Measurements from ENCODE around the gene MLLT10. TPM values are rescaled to one million over a fixed set of nuclear protein-coding genes. Genes with fewer than 3 reads are reported as not detected.

The MLLT10 gene
- total and polyA plus RNA-seq, 2 experiments from 2014 or later: 16.8 to 34.9 TPM

DNA sequence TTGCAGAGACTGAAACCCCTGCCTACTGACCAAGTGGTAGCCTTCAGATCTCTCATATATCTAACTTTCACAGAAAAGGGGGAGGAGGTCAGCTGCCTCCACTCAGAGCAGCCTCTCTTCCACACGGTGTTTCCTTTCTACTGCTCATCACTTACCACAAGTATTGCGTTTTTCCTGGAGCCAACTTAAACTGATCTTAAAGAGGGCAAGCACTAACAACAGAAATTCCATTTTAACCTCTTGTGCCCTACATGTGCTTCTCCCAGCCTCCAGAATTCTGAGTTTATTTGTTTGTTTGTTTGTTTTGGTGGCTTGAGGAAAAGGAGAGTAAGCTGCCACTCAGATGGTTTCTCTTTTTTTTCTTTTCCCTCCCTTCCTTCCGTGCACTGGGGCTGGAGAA, 27.7 kb upstream of the MLLT10 start:
- Histone ChIP-seq H3K9me3 (ENCODE audit: low read depth) (no peaks in the 10 kb centered on the region), H3K79me2 (peaks cover 14% of the 10 kb centered on the region), H3K4me2 (peak overlapping the region; percentile 87), H2AFZ (no peak overlapping the region), H3K27me3 (peaks cover 16% of the 10 kb centered on the region), H4K20me1 (ENCODE audit: insufficient read depth, poor library complexity, severe bottlenecking) (no peaks in the 10 kb centered on the region), H3K4me3 (no peak overlapping the region), H3K36me3 (replicated peaks; ENCODE audit: insufficient read depth, low read depth) (no peaks in the 10 kb centered on the region), H3K9me2 (replicated peaks; ENCODE audit: insufficient read depth) (no peaks in the 10 kb centered on the region), H3K27ac (peak overlapping the region; percentile 72), H3K4me1 (ENCODE audit: insufficient read depth) (peaks cover 35% of the 10 kb centered on the region)
- WGBS (ENCODE audit: low lambda C conversion rate, missing lambda C conversion rate): 69% methylated on average over 3 of the region's 3 CpGs
- DNase-seq (ENCODE audit: low spot score): no peak
- TF ChIP-seq EZH2phosphoT487 (IDR thresholded peaks at IDR 0.05; ENCODE audit: low read depth, severe bottlenecking, unreplicated experiment) (no peak), EZH2 (IDR thresholded peaks at IDR 0.05; ENCODE audit: borderline replicate concordance) (no peak)
- TF ChIP-seq, protein P1, sequence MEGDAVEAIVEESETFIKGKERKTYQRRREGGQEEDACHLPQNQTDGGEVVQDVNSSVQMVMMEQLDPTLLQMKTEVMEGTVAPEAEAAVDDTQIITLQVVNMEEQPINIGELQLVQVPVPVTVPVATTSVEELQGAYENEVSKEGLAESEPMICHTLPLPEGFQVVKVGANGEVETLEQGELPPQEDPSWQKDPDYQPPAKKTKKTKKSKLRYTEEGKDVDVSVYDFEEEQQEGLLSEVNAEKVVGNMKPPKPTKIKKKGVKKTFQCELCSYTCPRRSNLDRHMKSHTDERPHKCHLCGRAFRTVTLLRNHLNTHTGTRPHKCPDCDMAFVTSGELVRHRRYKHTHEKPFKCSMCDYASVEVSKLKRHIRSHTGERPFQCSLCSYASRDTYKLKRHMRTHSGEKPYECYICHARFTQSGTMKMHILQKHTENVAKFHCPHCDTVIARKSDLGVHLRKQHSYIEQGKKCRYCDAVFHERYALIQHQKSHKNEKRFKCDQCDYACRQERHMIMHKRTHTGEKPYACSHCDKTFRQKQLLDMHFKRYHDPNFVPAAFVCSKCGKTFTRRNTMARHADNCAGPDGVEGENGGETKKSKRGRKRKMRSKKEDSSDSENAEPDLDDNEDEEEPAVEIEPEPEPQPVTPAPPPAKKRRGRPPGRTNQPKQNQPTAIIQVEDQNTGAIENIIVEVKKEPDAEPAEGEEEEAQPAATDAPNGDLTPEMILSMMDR (IDR thresholded peaks at IDR 0.05; ENCODE audit: poor library complexity): no peak

DNA sequence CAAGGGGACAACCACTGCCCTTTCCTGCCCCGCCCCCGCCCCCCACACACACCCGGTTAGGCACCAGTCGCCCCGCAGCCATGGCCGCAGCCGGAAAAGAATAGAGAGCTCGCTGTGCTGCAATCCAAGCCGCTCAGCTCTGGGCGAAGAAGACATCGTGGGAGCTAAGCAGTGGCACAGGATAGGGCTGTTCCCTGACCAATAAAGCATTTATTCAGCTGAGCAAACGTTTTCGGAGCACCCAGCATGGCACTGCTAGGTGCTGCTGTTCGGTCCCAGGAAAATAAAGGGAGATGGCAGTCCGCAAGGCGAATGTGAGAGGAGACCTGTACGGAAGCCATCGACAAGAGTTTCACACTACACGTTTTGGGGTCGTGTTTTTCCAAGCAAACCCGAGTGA, 26.9 kb upstream of the MLLT10 start:
- Histone ChIP-seq H2AFZ (no peak overlapping the region), H3K79me2 (peaks cover 22% of the 10 kb centered on the region), H3K9me3 (ENCODE audit: low read depth) (no peaks in the 10 kb centered on the region), H3K27me3 (peaks cover 22% of the 10 kb centered on the region), H4K20me1 (ENCODE audit: insufficient read depth, poor library complexity, severe bottlenecking) (no peaks in the 10 kb centered on the region), H3K4me1 (ENCODE audit: insufficient read depth) (peaks cover 43% of the 10 kb centered on the region), H3K27ac (peak overlapping the region; percentile 72), H3K4me2 (peak overlapping the region; percentile 87), H3K4me3 (no peak overlapping the region), H3K9me2 (replicated peaks; ENCODE audit: insufficient read depth) (no peaks in the 10 kb centered on the region), H3K36me3 (replicated peaks; ENCODE audit: insufficient read depth, low read depth) (no peaks in the 10 kb centered on the region)
- TF ChIP-seq EZH2phosphoT487 (IDR thresholded peaks at IDR 0.05; ENCODE audit: low read depth, severe bottlenecking, unreplicated experiment) (no peak), EZH2 (IDR thresholded peaks at IDR 0.05; ENCODE audit: borderline replicate concordance) (no peak)
- TF ChIP-seq, protein P1 (IDR thresholded peaks at IDR 0.05; ENCODE audit: poor library complexity): no peak
- no peak for DNase-seq (ENCODE audit: low spot score)
- 47% methylated on average over 21 of the region's 21 CpGs for WGBS (ENCODE audit: low lambda C conversion rate, missing lambda C conversion rate)

DNA sequence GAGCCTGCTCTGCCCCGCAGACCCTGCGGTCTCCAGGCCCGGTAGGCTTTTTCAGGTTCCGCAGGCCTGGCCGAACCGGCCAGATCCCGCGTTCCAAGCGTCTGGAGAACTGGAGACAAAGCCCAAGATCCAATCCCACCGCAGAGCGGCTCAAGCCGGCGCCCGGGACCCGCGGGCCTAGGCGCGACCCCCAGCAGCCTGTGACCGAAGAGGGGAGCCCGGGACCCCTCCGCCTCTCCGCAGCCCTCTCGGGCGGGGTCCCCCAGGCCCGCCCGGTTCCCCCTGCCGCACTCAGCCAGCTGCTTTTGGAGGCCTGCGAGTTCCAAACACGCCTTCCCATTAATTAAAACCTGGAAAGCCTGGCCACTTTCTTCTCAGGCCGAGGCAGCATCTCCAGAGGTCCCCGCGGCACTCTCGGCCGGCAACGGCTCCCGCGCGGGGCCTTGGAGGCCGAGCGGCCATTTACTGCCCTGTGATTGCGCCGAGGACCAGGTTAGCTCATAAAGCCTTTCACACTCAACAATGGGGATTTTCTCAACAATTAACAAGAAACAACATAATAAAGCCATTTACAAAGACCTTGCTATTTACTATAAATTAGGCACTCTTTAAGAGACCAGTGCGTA, 25.2 kb upstream of the MLLT10 start:
- no peak for DNase-seq (ENCODE audit: low spot score)
- Histone ChIP-seq H3K4me2 (peak overlapping the region; percentile 87), H3K27ac (peak overlapping the region; percentile 72), H3K36me3 (replicated peaks; ENCODE audit: insufficient read depth, low read depth) (no peaks in the 10 kb centered on the region), H3K79me2 (peaks cover 39% of the 10 kb centered on the region), H2AFZ (peak overlapping the region; percentile 61), H3K9me3 (ENCODE audit: low read depth) (no peaks in the 10 kb centered on the region), H3K4me3 (no peak overlapping the region), H4K20me1 (ENCODE audit: insufficient read depth, poor library complexity, severe bottlenecking) (no peaks in the 10 kb centered on the region), H3K27me3 (peaks cover 26% of the 10 kb centered on the region), H3K4me1 (ENCODE audit: insufficient read depth) (peaks cover 60% of the 10 kb centered on the region), H3K9me2 (replicated peaks; ENCODE audit: insufficient read depth) (no peaks in the 10 kb centered on the region)
- whole genome bisulfite sequencing (ENCODE audit: low lambda C conversion rate, missing lambda C conversion rate): 49% methylated on average over 37 of the region's 43 CpGs
- TF ChIP-seq EZH2 (IDR thresholded peaks at IDR 0.05; ENCODE audit: borderline replicate concordance): no peak
- no peak for TF ChIP-seq EZH2phosphoT487 (IDR thresholded peaks at IDR 0.05; ENCODE audit: low read depth, severe bottlenecking, unreplicated experiment)
- TF ChIP-seq, protein P1 (IDR thresholded peaks at IDR 0.05; ENCODE audit: poor library complexity): no peak

Data from hepatocyte (in vitro differentiated cells).